GM21423 (cell line): ENCODE data around the gene QARS1.

ENCODE experiments used
- ATAC-seq: cut with Tn5 transposase; IDR thresholded peaks from one replicate; pipeline ENCODE4 v1.9.1; 2021; ENCODE audit warnings: mild to moderate bottlenecking, moderate library complexity; ENCODE audit not compliant: unreplicated experiment

Gene QARS1

GRCh38 chr3:49054344-49054862, 50.2 kb downstream of the QARS1 start:
- ATAC-seq, result no peak

GRCh38 chr3:49053543-49053942, 51.0 kb downstream of the QARS1 start:
- no peak for ATAC-seq
